ENCODE results near the gene TAS2R1. TPM values are rescaled to one million over a fixed set of nuclear protein-coding genes. Genes with fewer than 3 reads are reported as not detected.

TAS2R1 gene
- not detected in 2 replicates for total RNA-seq (ENCODE audit: low replicate concordance)

DNA sequence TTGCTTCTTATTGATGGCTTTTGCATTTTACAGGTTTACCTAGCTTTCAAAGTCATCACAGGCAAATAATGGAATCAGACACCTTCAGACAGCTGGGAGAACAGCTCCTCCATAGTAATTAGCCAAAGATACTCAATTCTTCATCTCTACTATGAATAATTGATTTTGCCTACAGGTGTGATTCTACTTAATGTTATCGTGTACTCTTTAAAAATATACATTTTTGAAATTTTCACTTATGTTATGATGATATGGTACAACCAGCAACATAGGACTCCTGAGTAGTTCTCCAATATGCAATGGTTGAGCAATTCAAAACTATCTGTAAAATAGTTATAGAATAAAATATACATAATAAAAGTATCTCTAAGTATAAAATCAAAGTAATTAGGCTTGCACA lies at the start of gene TAS2R1:
Gene TAS2R1, minus strand, starts transcription at position 101 of the 400 bp plus-strand sequence. CDS start 319 bp downstream, outside the sequence.
- TF ChIP-seq, protein P1, sequence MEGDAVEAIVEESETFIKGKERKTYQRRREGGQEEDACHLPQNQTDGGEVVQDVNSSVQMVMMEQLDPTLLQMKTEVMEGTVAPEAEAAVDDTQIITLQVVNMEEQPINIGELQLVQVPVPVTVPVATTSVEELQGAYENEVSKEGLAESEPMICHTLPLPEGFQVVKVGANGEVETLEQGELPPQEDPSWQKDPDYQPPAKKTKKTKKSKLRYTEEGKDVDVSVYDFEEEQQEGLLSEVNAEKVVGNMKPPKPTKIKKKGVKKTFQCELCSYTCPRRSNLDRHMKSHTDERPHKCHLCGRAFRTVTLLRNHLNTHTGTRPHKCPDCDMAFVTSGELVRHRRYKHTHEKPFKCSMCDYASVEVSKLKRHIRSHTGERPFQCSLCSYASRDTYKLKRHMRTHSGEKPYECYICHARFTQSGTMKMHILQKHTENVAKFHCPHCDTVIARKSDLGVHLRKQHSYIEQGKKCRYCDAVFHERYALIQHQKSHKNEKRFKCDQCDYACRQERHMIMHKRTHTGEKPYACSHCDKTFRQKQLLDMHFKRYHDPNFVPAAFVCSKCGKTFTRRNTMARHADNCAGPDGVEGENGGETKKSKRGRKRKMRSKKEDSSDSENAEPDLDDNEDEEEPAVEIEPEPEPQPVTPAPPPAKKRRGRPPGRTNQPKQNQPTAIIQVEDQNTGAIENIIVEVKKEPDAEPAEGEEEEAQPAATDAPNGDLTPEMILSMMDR (IDR thresholded peaks at IDR 0.05) = no peak
- no peak for TF ChIP-seq EZH2phosphoT487 (IDR thresholded peaks at IDR 0.05)
- TF ChIP-seq EZH2 (IDR thresholded peaks at IDR 0.05) = no peak
- no peak for DNase-seq (ENCODE audit: low spot score)
- H2AFZ ChIP-seq (replicated peaks) = no peak within 1 kb of the TSS
- H4K20me1 ChIP-seq (ENCODE audit: low read depth) = no peaks in the 10 kb centered on the region
- H3K36me3 ChIP-seq = no peaks in the 10 kb centered on the region
- no peaks in the 10 kb centered on the region for H3K4me1 ChIP-seq
- Mint-ChIP-seq H3K36me3 (no peaks in the 10 kb centered on the region), H3K27me3 (ENCODE audit: insufficient read depth, low read depth) (peaks cover 2% of the 10 kb centered on the region), H3K9me3 (peaks cover 18% of the 10 kb centered on the region), H3K4me1 (no peaks in the 10 kb centered on the region), H3K27ac (no peak within 1 kb of the TSS), H3K4me3 (no peak within 1 kb of the TSS)
- H3K9ac ChIP-seq = no peak within 1 kb of the TSS
- no peak within 1 kb of the TSS for H3K27ac ChIP-seq
- no peaks in the 10 kb centered on the region for H3K79me2 ChIP-seq (ENCODE audit: low read depth)
- no peak within 1 kb of the TSS for H3K4me2 ChIP-seq
- no peaks in the 10 kb centered on the region for H3K27me3 ChIP-seq
- no peaks in the 10 kb centered on the region for H3F3A ChIP-seq (ENCODE audit: low read depth)
- H3K4me3 ChIP-seq = no peak within 1 kb of the TSS
- no peaks in the 10 kb centered on the region for H3K9me3 ChIP-seq (ENCODE audit: low read depth)

GRCh38 chr5:9670371-9670770 lies 40.2 kb upstream of the TAS2R1 start:
- no peak for TF ChIP-seq EZH2phosphoT487 (IDR thresholded peaks at IDR 0.05)
- TF ChIP-seq EZH2 (IDR thresholded peaks at IDR 0.05) = no peak
- no peak overlapping the region for H3K27ac ChIP-seq
- H3K4me3 ChIP-seq = no peak overlapping the region
- H3K4me3 Mint-ChIP-seq = no peak overlapping the region
- no peak overlapping the region for H3K27ac Mint-ChIP-seq
- H3K9ac ChIP-seq = no peak overlapping the region
- H2AFZ ChIP-seq (replicated peaks) = no peak overlapping the region
- no peaks in the 10 kb centered on the region for H3K36me3 ChIP-seq
- no peaks in the 10 kb centered on the region for H3K36me3 Mint-ChIP-seq
- no peaks in the 10 kb centered on the region for H3K4me1 Mint-ChIP-seq
- H3K27me3 Mint-ChIP-seq (ENCODE audit: insufficient read depth, low read depth) = no peaks in the 10 kb centered on the region
- no peaks in the 10 kb centered on the region for H3K27me3 ChIP-seq
- no peaks in the 10 kb centered on the region for H3K79me2 ChIP-seq (ENCODE audit: low read depth)
- no peaks in the 10 kb centered on the region for H4K20me1 ChIP-seq (ENCODE audit: low read depth)
- no peak for DNase-seq (ENCODE audit: low spot score)
- no peaks in the 10 kb centered on the region for H3K9me3 ChIP-seq (ENCODE audit: low read depth)
- no peak overlapping the region for H3K4me2 ChIP-seq
- peaks cover 23% of the 10 kb centered on the region for H3K9me3 Mint-ChIP-seq
- no peaks in the 10 kb centered on the region for H3F3A ChIP-seq (ENCODE audit: low read depth)
- H3K4me1 ChIP-seq = no peaks in the 10 kb centered on the region

GRCh38 chr5:9667906-9668305 lies 37.8 kb upstream of the TAS2R1 start:
- H3K4me1 Mint-ChIP-seq = no peaks in the 10 kb centered on the region
- H3K4me3 Mint-ChIP-seq = no peak overlapping the region
- Histone ChIP-seq H3F3A (ENCODE audit: low read depth) (no peaks in the 10 kb centered on the region), H4K20me1 (ENCODE audit: low read depth) (no peaks in the 10 kb centered on the region), H3K27me3 (no peaks in the 10 kb centered on the region), H3K4me1 (no peaks in the 10 kb centered on the region), H3K36me3 (no peaks in the 10 kb centered on the region), H3K27ac (no peak overlapping the region), H3K9me3 (ENCODE audit: low read depth) (no peaks in the 10 kb centered on the region), H3K9ac (no peak overlapping the region), H3K79me2 (ENCODE audit: low read depth) (no peaks in the 10 kb centered on the region), H3K4me3 (no peak overlapping the region), H2AFZ (replicated peaks) (no peak overlapping the region), H3K4me2 (no peak overlapping the region)
- H3K27me3 Mint-ChIP-seq (ENCODE audit: insufficient read depth, low read depth) = no peaks in the 10 kb centered on the region
- H3K27ac Mint-ChIP-seq = no peak overlapping the region
- no peaks in the 10 kb centered on the region for H3K36me3 Mint-ChIP-seq
- DNase-seq (ENCODE audit: low spot score) = no peak
- H3K9me3 Mint-ChIP-seq = peaks cover 23% of the 10 kb centered on the region
- TF ChIP-seq EZH2phosphoT487 (IDR thresholded peaks at IDR 0.05) (no peak), EZH2 (IDR thresholded peaks at IDR 0.05) (no peak)
- TF ChIP-seq, protein P1 (IDR thresholded peaks at IDR 0.05) = no peak

DNA sequence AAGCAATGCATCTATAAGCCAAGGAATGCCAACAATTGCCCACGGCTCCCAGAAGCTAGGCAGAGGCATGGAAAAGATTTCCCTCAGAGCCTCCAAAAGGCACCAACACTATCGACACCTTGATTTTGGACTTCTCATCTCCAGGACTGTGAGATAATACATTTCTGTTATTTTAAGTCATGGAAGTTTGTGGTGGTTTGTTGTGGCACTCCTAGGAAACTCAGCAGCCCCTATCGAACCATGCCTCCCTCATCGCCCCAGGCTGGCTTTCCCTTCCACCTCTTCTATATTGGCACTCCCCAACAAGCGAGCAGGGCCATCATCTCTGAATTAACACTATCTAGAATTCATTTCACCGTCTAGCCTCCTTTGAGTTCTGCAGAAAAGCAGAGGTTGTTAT lies 33.7 kb upstream of the TAS2R1 start:
- Histone ChIP-seq H3K79me2 (ENCODE audit: low read depth) (no peaks in the 10 kb centered on the region), H3K4me2 (no peak overlapping the region), H3K9me3 (ENCODE audit: low read depth) (no peaks in the 10 kb centered on the region), H3K9ac (no peak overlapping the region), H2AFZ (replicated peaks) (no peak overlapping the region), H3K36me3 (no peaks in the 10 kb centered on the region), H3F3A (ENCODE audit: low read depth) (no peaks in the 10 kb centered on the region), H3K27ac (no peak overlapping the region), H4K20me1 (ENCODE audit: low read depth) (no peaks in the 10 kb centered on the region), H3K4me3 (no peak overlapping the region), H3K27me3 (no peaks in the 10 kb centered on the region), H3K4me1 (no peaks in the 10 kb centered on the region)
- peaks cover 2% of the 10 kb centered on the region for H3K4me1 Mint-ChIP-seq
- no peak overlapping the region for H3K27ac Mint-ChIP-seq
- H3K9me3 Mint-ChIP-seq = peaks cover 5% of the 10 kb centered on the region
- no peak for DNase-seq (ENCODE audit: low spot score)
- no peaks in the 10 kb centered on the region for H3K36me3 Mint-ChIP-seq
- TF ChIP-seq EZH2 (IDR thresholded peaks at IDR 0.05) (no peak), EZH2phosphoT487 (IDR thresholded peaks at IDR 0.05) (no peak)
- TF ChIP-seq, protein P1 (IDR thresholded peaks at IDR 0.05) = no peak
- H3K27me3 Mint-ChIP-seq (ENCODE audit: insufficient read depth, low read depth) = peaks cover 2% of the 10 kb centered on the region
- H3K4me3 Mint-ChIP-seq = no peak overlapping the region

Data from neural progenitor cell (in vitro differentiated cells).